SK-N-MC (cell line): ENCODE data around the gene MTSS2.

Experiments
- DNase-seq: peaks from one replicate; pipeline ENCODE4 v3.0.0-alpha.2; 2011; ENCODE audit warnings: low read depth, low spot score
- H3K27ac ChIP-seq: fragments of 200-600 bp; sonication (generic); 2 replicates; pipeline ENCODE4 v1.5.1; 2016; ENCODE audit warnings: mixed run types
- H3K36me3 ChIP-seq: fragments of 200-600 bp; sonication (generic); 2 replicates; pipeline ENCODE4 v1.6.1; 2017; ENCODE audit warnings: antibody characterized with exemption, low read length, mixed read lengths; ENCODE audit not compliant: insufficient read depth
- H3K4me3 ChIP-seq: fragments of 200-600 bp; sonication (generic); 2 replicates; pipeline ENCODE4 v1.5.1; 2016
- H3K9ac ChIP-seq: fragments of 200-600 bp; sonication (generic); 2 replicates; pipeline ENCODE4 v1.8.0; 2017; ENCODE audit warnings: mixed run types, mixed read lengths; ENCODE audit not compliant: insufficient read length
- H3K9me3 ChIP-seq: fragments of 200-600 bp; sonication (generic); 2 replicates; pipeline ENCODE4 v1.6.1; 2017; ENCODE audit warnings: low read depth, mild to moderate bottlenecking, antibody characterized with exemption, low read length, moderate library complexity, mixed read lengths
- EZH2 ChIP-seq: fragments of 200-600 bp; sonication (generic); IDR thresholded peaks from one replicate; pipeline ENCODE4 v1.6.1; 2017; ENCODE audit warnings: antibody characterized with exemption
- FOXP2 ChIP-seq: optimal IDR thresholded peaks from 2 replicates; pipeline ENCODE3; 2011; ENCODE audit warnings: mild to moderate bottlenecking, moderate library complexity; ENCODE audit not compliant: insufficient read depth; ENCODE audit errors: extremely low read length, control extremely low read depth
- POLR2AphosphoS5 ChIP-seq: IDR thresholded peaks from 2 replicates; pipeline ENCODE4 v1.6.1; 2012; ENCODE audit warnings: mild to moderate bottlenecking, low read depth, low read length, borderline replicate concordance

The MTSS2 gene

DNA sequence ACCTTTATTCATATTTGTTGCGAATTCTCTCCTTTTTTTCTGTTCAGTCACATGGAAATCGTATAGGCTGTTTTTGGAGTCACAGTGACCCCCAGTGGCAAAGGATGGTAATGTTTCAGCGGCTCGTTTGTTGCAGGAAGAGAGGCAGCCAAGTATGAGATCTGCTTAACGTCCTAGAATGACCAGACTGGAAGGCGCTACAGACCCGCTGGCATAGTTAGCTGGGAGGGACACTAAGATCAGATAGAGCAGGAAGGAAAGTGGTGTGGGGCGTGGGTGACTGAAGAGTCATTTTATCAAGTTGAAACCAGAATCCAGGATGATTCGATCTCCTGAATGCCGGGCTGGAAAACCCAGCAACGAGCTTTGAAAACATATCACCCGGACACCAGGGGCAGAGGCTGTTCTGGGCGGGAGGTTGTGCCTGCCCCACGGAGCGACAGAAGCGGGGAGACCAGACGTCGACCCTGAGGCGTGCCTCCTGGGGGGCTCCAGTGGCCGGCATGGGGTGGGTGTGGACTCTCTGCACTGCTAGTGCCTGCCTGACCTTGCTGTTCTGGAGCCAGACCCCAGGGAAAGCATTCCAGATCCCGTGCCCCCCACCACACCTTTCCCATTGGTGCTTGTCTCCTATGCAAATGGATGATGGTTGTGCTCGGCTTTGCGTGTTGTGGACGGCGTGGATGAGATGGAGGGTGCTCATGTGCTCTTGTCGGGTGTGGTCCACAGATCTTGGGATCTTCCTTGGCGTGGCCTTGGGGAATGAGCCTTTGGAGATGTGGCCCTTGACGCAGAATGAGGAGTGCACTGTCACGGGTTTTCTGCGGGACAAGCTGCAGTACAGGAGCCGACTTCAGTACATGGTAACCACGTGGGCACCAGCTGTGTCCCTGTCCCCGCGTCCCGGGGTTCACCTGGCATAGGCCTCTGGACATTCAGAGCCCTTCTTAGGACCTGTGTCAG lies 31.8 kb downstream of the MTSS2 start:
- DNase-seq: peak; percentile 22
- Histone ChIP-seq H3K27ac (no peak overlapping the region), H3K4me3 (no peak overlapping the region), H3K36me3 (no peaks in the 10 kb centered on the region), H3K9me3 (no peaks in the 10 kb centered on the region), H3K9ac (no peak overlapping the region)
- TF ChIP-seq EZH2 (no peak), FOXP2 (no peak), POLR2AphosphoS5 (no peak)

DNA sequence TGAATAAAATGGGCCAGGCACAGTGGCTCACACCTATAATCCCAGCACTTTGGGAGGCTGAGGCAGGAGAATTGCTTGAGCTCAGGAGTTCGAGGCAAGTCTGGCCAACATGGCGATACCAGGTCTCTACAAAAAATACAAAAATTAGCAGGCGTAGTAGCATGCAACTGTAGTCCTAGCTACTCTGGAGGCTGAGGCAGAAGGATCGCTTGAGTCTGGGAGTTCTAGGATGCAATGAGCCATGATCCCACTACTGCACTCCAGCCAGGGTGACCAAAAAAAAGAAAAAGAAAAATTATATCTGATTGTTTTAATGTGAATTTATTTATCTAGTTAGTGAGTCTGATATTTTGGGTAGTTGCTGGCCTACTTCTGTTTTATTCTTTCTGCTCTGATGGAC lies 32.4 kb downstream of the MTSS2 start:
- Histone ChIP-seq H3K9me3 (no peaks in the 10 kb centered on the region), H3K36me3 (no peaks in the 10 kb centered on the region)

DNA sequence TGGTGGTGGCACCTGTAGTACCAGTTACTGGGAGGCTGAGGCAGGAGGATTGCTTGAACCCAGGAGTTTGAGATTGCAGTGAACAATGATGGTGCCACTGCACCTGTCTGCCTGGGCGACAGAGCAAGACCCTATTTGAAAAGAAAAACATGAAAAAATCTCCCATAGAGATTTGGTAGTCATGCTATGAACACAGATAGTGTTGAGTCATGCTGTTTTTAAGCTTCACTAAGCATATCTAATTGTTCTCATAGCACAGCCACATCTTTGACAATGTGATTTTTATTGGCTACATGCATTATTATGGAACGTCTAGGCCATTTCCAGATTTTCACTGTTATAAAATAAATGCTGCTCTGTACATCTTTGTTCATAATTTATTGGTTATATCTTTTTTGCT lies 33.5 kb downstream of the MTSS2 start:
- no peak overlapping the region for H3K9ac ChIP-seq
- H3K27ac ChIP-seq: no peak overlapping the region
- no peaks in the 10 kb centered on the region for H3K9me3 ChIP-seq
- no peak overlapping the region for H3K4me3 ChIP-seq
- no peaks in the 10 kb centered on the region for H3K36me3 ChIP-seq
- no peak for DNase-seq
- TF ChIP-seq EZH2 (no peak), FOXP2 (no peak), POLR2AphosphoS5 (no peak)

More for the DNA sequence above, 32.4 kb downstream of the MTSS2 start:
- no peak overlapping the region for H3K4me3 ChIP-seq
- TF ChIP-seq EZH2 (no peak), FOXP2 (no peak), POLR2AphosphoS5 (no peak)
- no peak overlapping the region for H3K9ac ChIP-seq
- no peak for DNase-seq
- H3K27ac ChIP-seq: no peak overlapping the region

DNA sequence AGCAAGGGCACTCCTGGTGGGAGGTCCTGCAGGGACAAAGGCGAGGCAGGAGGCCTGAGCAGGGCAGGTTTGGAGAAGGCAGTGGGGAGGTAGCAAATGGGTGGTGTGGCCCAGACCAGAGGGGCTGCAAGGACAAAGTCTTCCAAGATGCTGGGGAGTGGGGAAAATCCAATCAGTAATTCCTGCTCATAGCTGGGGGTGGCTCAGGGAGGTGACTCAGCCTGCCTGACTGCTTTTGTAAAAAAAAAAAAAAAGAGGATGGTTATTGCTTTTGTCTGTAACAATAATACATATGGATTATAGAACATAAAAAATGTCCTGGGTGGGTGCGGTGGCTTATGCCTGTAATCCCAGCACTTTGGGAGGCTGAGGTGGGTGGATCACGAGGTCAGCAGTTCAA lies 34.3 kb downstream of the MTSS2 start:
- no peak overlapping the region for H3K9ac ChIP-seq
- H3K4me3 ChIP-seq: no peak overlapping the region
- no peaks in the 10 kb centered on the region for H3K9me3 ChIP-seq
- no peak overlapping the region for H3K27ac ChIP-seq
- H3K36me3 ChIP-seq: no peaks in the 10 kb centered on the region
- DNase-seq: no peak
- no peak for TF ChIP-seq POLR2AphosphoS5
- no peak for TF ChIP-seq EZH2
- no peak for TF ChIP-seq FOXP2

DNA sequence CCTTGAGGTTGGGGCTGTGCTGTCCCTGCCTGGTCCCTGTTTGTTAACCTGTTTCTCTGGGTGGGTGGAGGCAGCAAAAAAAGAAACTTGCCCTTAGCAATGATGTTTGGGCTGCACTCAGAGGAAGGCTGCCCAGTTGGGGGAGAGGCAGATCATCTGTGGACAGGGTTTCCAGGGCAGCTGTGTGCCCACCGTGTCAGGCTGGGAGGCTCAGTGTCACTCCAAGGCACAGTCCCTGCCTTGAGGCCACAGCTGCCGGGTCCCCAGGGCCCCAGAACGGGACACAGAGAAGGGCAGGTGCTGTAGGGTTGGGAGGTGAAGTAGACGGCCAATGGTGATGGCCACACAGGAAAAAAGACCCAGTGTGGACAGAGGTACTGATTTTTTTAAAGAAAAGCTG lies 35.6 kb downstream of the MTSS2 start:
- TF ChIP-seq POLR2AphosphoS5 (no peak), FOXP2 (no peak), EZH2 (no peak)
- DNase-seq: no peak
- no peak overlapping the region for H3K4me3 ChIP-seq
- H3K9ac ChIP-seq: no peak overlapping the region
- H3K27ac ChIP-seq: no peak overlapping the region
- H3K9me3 ChIP-seq: no peaks in the 10 kb centered on the region
- H3K36me3 ChIP-seq: no peaks in the 10 kb centered on the region

DNA sequence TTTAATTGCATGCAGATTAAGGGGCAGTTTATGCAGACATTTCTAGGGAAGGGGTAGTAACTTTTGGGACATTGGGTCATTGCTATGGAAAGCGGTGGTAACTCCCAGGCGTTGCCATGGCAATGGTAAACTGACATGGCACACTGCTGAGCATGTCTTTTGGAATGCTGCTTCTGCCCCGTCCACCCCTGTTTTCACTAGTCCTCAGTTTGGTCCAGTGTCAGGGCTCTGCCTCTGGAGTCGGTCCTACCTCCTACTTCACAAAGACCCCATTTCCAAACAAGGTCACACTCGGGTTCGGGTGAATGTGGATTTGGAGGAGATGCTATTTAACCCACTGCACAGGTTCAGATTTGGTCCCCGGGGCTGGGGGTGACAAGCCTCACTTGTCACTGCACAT lies 36.6 kb downstream of the MTSS2 start:
- Histone ChIP-seq H3K9me3 (no peaks in the 10 kb centered on the region), H3K9ac (no peak overlapping the region), H3K27ac (no peak overlapping the region), H3K36me3 (no peaks in the 10 kb centered on the region), H3K4me3 (no peak overlapping the region)
- TF ChIP-seq EZH2: no peak
- no peak for DNase-seq

DNA sequence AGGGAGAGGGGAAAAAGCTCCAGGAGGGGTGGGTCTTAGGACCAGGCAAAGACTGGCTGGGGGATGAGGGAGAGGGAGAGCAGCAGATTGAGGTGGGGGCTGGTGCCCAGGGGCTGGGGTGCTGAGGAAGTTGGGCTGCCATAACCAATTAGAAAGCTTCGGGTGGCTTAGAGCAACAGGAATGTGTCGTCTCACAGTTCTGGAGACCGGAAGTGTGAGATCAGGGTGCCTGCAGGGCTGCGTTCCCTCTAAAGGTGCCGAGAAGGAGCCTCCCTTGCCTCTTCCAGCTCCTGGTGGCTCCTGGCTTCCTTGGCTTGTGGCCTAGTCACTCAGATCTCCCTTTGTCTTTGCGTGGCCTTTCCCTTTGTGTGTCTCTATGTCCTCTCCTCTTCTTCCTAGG lies 37.2 kb downstream of the MTSS2 start:
- no peak overlapping the region for H3K9ac ChIP-seq
- no peaks in the 10 kb centered on the region for H3K36me3 ChIP-seq
- H3K4me3 ChIP-seq: no peak overlapping the region
- no peak for DNase-seq
- TF ChIP-seq EZH2 (no peak), FOXP2 (no peak), POLR2AphosphoS5 (no peak)
- no peak overlapping the region for H3K27ac ChIP-seq
- H3K9me3 ChIP-seq: no peaks in the 10 kb centered on the region

DNA sequence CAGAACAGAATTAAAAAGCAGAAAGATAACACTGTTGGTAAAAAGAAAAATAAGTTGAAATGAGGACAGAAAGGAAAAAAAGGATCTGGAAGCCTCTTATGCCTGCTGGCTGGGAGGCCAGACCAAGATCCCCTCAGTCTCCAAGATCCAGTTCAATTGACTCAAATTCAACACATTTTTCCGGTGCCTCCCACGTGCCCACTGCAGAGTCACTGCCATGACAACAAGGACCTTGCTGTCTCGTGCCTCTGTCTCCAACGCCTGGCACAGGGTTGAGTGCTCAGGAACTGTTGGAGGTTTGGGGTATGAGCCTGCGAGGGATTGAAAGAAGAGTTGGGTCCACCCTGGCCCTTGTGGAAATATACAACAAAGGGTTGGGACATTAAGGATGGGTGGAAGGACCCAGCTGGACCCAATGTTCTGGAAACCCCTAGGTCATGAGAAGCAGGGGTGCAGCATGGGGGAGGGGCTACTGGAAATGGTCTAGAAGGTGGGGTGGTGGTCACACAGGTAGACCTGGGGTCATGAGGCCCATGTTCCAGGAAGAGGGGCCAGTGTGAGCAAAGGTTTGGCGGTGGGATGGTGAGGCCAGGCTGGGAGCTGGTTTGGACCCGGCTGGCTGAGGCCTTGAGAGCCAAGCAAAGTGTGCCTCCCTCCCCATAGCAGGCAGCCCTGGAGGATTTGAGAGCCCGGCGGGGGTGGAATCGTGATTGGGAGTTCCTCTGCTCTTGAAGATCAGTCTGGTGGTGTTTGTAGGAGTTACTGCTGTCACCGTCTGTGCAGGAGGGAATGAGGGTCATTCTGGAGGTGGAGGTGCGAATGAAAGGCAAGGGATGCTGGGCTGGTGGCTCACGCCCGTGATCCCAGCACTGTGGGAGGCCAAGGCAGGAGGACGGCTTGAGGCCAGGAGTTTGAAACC lies 38.2 kb downstream of the MTSS2 start:
- no peak overlapping the region for H3K4me3 ChIP-seq
- H3K9me3 ChIP-seq: no peaks in the 10 kb centered on the region
- TF ChIP-seq FOXP2: no peak
- H3K9ac ChIP-seq: no peak overlapping the region
- H3K27ac ChIP-seq: no peak overlapping the region
- DNase-seq: no peak
- no peaks in the 10 kb centered on the region for H3K36me3 ChIP-seq
